Neutrophil (primary cell): Measurements from ENCODE around the gene MCRS1.
"Not testable (repeated sequence)": the region's sequence is repeated elsewhere in the genome, so short reads cannot be mapped to it uniquely, and the experiment has no call there.

ENCODE experiments used
- H3K27ac ChIP-seq: fragments of 200-600 bp; sonication (generic); 2 replicates; pipeline ENCODE4 v1.5.1; 2016; ENCODE audit warnings: mild to moderate bottlenecking, moderate library complexity
- H3K27me3 ChIP-seq: fragments of 200-600 bp; sonication (generic); 2 replicates; pipeline ENCODE4 v1.6.0; 2016; ENCODE audit warnings: mild to moderate bottlenecking
- H3K36me3 ChIP-seq: fragments of 200-600 bp; sonication (generic); 2 replicates; pipeline ENCODE4 v1.5.1; 2017
- H3K4me1 ChIP-seq, 2 experiments: fragments of 200-600 bp in 1 of 2; sonication (generic) in 1 of 2; 1 replicate in 1 of 2; 2 replicates in 1 of 2; pipeline versions ENCODE4 v1.5.1 to v1.6.1; 2013 to 2016; ENCODE audit warnings: low read depth in 1 of 2, low read length in 1 of 2, mild to moderate bottlenecking in 1 of 2, moderate library complexity in 1 of 2; ENCODE audit not compliant: control insufficient read depth in 1 of 2, insufficient read depth in 1 of 2
- H3K4me3 ChIP-seq, 2 experiments: fragments of 200-600 bp in 1 of 2; sonication (generic) in 1 of 2; 1 replicate in 1 of 2; 2 replicates in 1 of 2; pipeline ENCODE4 v1.5.1; 2013 to 2016; ENCODE audit warnings: low read depth in 1 of 2, low read length in 1 of 2, mild to moderate bottlenecking in 1 of 2, moderate library complexity in 1 of 2
- H3K9me3 ChIP-seq: fragments of 200-600 bp; sonication (generic); 2 replicates; pipeline ENCODE4 v1.5.1; 2016
- TF ChIP-seq, protein P1 (sequence below): fragments of 200-600 bp; sonication (generic); IDR thresholded peaks from 2 replicates; pipeline ENCODE4 v1.5.1; 2016; ENCODE audit warnings: antibody characterized with exemption

MCRS1 gene

GRCh38 chr12:49519574-49519936 is 48.4 kb downstream of the MCRS1 start:
- Histone ChIP-seq H3K4me3 (no peak overlapping the region), H3K27me3 (no peaks in the 10 kb centered on the region), H3K4me1 (no peaks in the 10 kb centered on the region), H3K36me3 (no peaks in the 10 kb centered on the region), H3K27ac (no peak overlapping the region), H3K9me3 (no peaks in the 10 kb centered on the region)
- TF ChIP-seq, protein P1, sequence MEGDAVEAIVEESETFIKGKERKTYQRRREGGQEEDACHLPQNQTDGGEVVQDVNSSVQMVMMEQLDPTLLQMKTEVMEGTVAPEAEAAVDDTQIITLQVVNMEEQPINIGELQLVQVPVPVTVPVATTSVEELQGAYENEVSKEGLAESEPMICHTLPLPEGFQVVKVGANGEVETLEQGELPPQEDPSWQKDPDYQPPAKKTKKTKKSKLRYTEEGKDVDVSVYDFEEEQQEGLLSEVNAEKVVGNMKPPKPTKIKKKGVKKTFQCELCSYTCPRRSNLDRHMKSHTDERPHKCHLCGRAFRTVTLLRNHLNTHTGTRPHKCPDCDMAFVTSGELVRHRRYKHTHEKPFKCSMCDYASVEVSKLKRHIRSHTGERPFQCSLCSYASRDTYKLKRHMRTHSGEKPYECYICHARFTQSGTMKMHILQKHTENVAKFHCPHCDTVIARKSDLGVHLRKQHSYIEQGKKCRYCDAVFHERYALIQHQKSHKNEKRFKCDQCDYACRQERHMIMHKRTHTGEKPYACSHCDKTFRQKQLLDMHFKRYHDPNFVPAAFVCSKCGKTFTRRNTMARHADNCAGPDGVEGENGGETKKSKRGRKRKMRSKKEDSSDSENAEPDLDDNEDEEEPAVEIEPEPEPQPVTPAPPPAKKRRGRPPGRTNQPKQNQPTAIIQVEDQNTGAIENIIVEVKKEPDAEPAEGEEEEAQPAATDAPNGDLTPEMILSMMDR = no peak

DNA sequence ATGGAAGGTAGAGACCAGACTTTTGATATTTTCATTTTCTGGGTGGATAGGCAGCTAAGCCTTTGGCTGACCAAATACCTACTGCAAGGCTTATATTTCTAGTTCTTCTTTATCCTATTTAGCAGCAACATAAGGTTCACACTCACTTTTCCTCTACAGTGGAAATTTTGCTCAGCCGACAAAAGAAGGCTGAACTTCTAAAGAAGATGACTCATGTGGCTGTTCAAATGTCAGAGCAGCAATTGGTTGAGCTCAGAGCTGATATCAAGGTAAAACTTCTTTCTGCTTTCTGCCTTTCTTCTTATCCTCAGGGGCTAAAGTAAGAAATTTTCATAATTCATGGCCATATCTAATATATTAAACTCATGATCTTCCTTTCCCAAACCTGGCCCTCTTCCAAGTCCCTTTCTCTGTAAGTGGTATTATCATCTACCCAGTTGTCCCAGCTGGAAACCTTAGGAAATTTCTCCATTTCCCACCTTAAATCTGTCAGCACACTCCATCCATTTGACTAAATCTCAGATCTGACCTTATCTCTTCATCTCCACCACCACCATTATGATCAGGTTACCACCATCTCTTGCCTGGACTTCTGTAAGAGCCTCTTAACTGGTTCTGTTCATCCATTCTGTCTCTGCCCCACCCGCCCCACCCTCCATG is 48.9 kb downstream of the MCRS1 start:
- TF ChIP-seq, protein P1 = no peak
- H3K4me3 ChIP-seq = no peak overlapping the region
- no peaks in the 10 kb centered on the region for H3K36me3 ChIP-seq
- no peaks in the 10 kb centered on the region for H3K27me3 ChIP-seq
- H3K27ac ChIP-seq = no peak overlapping the region
- no peaks in the 10 kb centered on the region for H3K4me1 ChIP-seq
- no peaks in the 10 kb centered on the region for H3K9me3 ChIP-seq

DNA sequence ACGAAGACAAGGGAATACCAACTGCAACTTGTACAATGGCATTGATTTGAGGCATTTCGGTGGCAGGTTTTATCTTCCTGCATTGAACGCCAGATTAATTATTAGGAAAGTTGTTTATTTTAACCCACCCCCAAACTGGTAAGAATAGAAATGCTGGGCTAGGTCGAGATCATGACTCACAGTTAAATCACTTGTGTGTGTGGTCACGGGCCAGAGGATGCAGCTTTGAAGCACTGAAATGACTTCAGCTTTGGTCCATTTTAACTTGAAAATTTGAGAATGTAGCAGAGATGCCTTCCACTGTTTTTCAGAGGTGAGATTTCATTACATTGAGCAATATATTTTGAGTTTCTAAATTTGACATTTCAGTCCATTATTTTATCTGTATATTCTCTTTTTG is 52.7 kb downstream of the MCRS1 start:
- Histone ChIP-seq H3K9me3 (no peaks in the 10 kb centered on the region), H3K27me3 (no peaks in the 10 kb centered on the region), H3K4me3 (no peak overlapping the region), H3K4me1 (no peaks in the 10 kb centered on the region), H3K27ac (no peak overlapping the region), H3K36me3 (no peaks in the 10 kb centered on the region)
- TF ChIP-seq, protein P1 = no peak

DNA sequence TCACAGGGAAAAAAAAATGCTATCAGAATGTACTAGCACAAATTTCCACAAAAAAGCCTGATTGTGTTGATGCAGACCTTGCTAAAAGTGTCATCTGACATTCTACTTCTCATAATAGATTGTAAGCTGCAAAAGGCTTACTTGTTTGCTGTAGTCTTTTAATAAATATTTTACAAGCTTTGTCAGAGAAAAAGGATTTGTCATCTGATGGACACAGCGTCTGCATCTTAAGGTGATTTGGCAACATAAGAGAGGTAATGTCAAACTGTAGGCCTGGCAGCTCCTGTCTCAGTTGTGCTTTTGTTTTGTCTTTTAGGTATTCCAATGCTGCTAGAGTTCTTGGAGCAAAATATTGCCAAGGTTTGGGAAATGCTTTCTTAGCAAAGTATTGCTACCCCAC is 55.4 kb downstream of the MCRS1 start:
- no peak overlapping the region for H3K4me3 ChIP-seq
- H3K4me1 ChIP-seq = no peaks in the 10 kb centered on the region
- H3K27ac ChIP-seq = no peak overlapping the region
- H3K36me3 ChIP-seq = no peaks in the 10 kb centered on the region
- no peaks in the 10 kb centered on the region for H3K27me3 ChIP-seq
- no peaks in the 10 kb centered on the region for H3K9me3 ChIP-seq
- TF ChIP-seq, protein P1 = no peak

DNA sequence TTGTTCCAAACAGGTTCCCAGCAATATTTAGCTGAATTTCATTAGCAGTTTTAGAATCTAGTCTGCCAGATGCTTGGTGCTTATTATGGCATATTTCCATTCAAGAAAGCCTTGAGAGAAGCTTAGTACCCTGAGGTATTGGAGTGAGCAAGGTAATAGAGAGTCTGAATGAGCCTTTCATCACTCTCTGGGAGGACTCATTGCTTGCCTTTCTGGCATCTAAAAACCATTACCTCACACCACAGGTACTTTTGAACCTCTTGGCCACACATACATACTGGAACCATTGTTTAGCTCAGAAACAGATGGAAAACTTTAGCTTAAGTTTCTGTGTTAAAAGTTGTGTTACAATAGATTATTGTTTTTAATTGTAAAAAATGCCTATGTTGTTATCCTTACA is 56.5 kb downstream of the MCRS1 start:
- Histone ChIP-seq H3K4me3 (no peak overlapping the region), H3K36me3 (no peaks in the 10 kb centered on the region), H3K27me3 (no peaks in the 10 kb centered on the region), H3K9me3 (no peaks in the 10 kb centered on the region), H3K27ac (no peak overlapping the region), H3K4me1 (no peaks in the 10 kb centered on the region)
- TF ChIP-seq, protein P1 = no peak

DNA sequence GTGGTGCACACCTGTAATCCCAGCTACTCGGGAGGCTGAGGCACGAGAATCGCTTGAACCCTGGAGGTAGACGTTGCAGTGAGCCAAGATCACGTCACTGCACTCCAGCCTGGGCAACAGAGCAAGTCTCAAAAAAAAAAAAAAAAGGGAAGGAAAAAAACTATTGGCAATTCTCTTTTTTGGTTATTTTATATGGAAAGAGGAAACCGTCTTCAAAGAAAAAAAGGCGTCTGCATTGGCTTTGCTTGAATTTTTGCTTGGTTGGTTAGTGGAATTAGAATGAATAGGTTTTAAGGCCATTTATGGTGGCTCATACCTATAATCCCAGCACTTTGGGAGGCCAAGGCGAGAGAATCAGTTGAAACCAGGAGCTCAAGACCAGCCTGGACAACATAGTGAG is 58.3 kb downstream of the MCRS1 start:
- H3K9me3 ChIP-seq, H3K4me1 ChIP-seq, H3K4me3 ChIP-seq, H3K27ac ChIP-seq, H3K36me3 ChIP-seq, H3K27me3 ChIP-seq: not testable (repeated sequence)
